HG03097 (cell line): Measurements from ENCODE around the gene MAML3.

ENCODE experiments used
- ATAC-seq: cut with Tn5 transposase; IDR thresholded peaks from one replicate; pipeline ENCODE4 v1.9.1; 2021; ENCODE audit not compliant: unreplicated experiment, low FRiP score

Gene MAML3

GRCh38 chr4:140081641-140082390, 72.2 kb downstream of the MAML3 start:
- no peak for ATAC-seq

DNA sequence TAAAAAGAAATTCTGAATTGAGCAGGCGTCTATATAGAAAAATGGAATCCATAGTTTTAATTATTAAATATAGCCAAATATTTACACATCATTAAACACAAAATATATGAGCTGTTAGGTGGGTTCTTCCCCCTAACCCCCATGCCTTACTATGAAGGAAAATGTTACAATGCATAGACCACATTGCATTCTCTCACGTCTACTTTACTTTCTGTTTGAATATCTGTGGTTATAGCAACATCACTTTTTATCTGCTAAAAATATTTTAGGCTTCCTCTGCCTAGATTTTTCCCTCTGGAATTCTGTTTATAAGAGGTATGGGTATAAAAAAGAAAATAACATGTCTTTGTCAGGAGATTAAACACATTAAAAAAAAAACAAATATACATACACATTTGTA, 73.1 kb downstream of the MAML3 start:
- ATAC-seq, result no peak

GRCh38 chr4:140078366-140078765, 75.6 kb downstream of the MAML3 start:
- ATAC-seq, result no peak

DNA sequence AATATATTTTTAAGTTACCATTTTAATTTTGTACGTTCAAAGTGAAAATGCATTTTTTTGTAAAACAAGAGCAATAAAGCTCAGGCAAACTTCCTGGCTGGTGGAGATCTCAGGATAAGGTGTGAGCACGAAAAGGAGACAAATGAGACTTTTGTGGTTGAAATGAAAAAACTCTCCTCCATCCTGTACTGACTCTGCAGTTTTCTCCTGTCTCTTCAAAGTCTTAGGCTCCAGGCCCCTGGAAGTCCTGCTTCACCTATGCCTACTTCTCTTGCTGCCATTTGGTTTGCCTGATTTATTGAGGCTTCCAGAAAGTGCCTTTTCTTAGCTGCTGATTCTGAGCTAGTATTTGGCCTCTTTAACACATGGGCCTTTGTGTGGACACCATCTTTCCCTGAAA, 77.7 kb downstream of the MAML3 start:
- ATAC-seq, result no peak

GRCh38 chr4:140071806-140072205, 82.2 kb downstream of the MAML3 start:
- ATAC-seq, result peak; percentile 80

- ATAC-seq, result no peak
Measured at GRCh38 chr4:140070973-140071372, 83.0 kb downstream of the MAML3 start.

- no peak for ATAC-seq
Measured at GRCh38 chr4:140070366-140070765, 83.6 kb downstream of the MAML3 start.

DNA sequence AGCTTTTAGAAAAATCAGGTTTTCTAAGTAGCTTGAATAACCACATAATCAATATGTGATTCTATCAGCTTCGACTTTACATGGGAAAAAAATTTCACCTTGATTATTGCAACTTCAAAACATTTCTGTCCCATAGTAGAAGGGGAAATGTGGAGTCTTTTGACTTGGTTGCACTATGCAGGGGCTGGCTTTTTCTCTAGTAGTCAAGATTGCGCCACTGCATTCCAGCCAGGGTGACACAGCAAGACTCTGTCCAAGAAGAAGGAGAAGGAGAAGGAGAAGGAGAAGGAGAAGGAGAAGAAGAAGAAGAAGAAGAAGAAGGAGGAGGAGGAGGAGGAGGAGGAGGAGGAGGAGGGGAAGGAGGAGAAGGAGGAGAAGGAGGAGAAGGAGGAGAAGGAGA, 84.9 kb downstream of the MAML3 start:
- ATAC-seq, result no peak

GRCh38 chr4:140068271-140068670, 85.7 kb downstream of the MAML3 start:
- ATAC-seq, result no peak

DNA sequence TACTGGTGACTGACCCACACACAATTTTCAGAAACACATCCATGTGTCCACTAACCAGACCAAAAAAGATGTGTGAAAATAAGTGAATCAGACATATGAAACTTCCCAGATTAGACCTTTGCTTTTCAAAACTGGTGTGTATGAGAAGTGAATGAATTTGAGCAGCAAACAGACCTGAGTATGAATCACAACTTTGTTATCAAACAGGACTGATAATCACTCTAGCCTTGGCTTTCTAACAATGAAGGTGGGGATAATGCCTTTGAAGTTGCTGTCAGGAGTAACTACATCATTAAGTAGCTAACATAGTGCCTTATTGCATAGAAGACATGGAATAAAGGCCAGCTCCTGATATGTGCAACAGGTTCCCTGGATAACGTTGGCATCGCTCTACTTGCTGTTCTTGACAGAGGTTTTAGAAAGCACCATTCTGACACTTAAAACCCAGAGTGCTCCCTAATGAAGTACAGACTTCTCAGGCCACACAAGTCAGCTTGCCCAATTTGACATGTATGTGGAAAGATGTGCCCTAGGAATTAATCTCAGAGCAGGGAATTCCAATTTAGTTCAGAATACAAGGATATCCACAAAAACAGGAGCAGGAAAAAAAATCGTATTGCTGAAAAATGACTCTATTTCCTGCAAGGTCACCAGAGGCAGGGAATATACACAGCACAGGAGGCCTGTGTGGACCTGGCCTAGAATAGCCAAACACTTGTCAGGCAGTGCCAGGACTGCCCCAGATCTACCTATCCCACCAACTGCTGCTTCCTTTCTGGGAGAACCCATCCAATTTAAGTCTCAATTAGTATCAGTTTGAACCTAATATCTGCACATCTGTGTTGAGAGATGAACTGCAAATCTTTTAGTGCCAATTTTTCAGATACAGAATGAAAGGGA, 87.7 kb downstream of the MAML3 start:
- ATAC-seq, result no peak

- ATAC-seq, result no peak
Measured at GRCh38 chr4:140065393-140065792, 88.6 kb downstream of the MAML3 start.

DNA sequence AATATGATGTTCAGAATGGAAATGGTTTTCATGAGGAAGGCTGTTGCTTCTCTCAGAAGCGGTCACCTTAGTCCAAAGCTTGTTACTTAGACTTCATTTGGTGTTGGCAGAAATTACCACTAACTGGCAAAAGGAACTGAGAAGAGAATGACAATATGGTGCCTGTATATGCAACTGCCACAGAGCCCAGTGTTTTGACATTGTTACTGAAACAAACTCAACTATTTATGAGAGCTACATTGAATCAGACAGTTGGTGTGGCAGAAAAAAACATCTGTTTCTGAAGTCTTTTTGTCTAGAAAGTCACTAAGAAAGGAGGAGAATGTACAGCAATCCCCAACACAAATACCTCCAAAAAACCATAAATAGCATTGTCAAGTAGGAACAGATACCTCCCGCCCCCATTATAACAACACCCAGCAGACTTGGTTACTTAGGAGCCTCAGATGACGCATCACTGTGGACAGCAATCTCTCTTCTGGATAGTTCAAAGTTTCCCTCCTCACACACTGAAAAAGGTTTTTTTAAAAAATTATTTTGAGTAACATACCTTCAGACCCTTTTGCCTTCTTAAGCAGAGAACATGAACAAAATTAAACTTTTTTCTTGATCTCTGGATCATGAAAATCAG, 92.2 kb downstream of the MAML3 start:
- ATAC-seq, result no peak

- ATAC-seq, result no peak
Measured at GRCh38 chr4:140061194-140061593, 92.8 kb downstream of the MAML3 start.

DNA sequence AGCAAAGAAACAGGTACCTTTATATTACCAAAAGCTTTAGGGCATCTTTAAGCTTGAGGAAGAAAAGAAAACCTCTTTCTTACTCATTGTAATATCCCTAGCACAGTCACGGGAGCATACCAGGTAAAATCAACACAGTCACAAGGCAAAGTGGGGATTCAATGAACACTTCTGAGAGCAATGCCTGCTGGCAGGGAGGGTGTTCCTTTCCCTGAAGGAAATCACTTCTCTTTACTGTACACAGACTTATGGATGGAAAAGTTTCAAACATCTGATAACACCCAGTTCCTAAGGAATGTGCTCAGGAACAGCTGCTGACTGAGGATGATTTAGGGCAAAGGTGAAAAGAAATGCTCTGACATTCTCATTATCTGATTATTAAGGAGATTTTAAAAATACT, 94.8 kb downstream of the MAML3 start:
- no peak for ATAC-seq

- no peak for ATAC-seq
Measured at GRCh38 chr4:140057701-140058100, 96.3 kb downstream of the MAML3 start.

DNA sequence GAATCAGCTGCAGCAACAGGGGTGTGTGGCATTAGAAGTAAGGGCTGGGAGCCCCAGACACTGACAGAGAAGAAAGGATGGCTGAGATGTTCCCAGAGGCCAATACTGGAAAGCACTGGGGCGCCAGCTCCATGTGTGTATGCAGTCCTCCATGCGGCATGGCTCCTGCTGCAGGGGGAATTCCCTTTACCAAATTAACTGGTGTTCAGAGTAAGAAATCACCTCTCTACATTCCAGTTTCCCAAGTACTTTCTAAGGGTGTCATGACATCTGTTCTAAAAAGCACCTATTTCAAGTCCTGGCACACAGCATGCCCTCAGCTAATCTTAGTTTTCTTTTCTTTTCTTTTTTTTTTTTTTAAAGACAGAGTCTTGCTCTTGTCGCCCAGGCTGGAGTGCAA, 98.0 kb downstream of the MAML3 start:
- ATAC-seq, result no peak

DNA sequence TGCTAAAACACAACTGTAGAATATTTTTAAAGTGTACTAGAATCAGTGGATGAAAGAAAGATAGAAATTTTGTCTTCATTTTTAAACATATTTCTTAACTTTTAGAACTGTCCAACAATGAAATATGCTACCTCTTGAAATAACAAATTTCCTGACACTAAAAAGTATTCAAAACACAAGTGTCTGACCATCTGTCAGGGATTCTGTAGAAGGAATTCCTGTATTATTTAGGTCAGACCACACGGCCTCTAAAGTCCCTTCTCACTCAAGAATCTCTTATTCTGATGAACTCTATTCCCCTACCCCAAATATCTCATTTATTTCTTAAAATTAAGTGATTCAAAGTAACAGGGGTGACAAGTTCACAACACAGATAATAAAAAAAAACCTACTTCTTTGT, 99.1 kb downstream of the MAML3 start:
- ATAC-seq, result no peak

- ATAC-seq, result no peak
Measured at GRCh38 chr4:140053185-140053584, 100.8 kb downstream of the MAML3 start.

DNA sequence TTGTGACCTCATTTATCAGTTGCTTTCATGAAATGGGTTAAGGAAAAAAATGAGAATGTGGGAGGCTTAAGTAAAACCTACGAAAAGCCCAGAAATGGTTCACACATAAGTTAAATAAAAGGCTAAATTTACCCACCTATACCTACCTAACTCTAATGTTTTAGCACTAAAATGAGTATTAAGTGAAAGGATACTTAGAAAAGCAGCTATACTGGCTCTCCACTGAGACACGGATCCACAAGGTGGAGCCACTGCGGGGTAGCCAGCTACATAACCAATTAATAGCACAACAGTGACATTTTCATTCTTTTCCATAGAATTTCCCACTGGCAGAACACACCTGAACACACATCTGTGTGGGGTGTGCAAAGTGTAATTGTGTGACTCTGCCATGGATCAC, 101.9 kb downstream of the MAML3 start:
- no peak for ATAC-seq

DNA sequence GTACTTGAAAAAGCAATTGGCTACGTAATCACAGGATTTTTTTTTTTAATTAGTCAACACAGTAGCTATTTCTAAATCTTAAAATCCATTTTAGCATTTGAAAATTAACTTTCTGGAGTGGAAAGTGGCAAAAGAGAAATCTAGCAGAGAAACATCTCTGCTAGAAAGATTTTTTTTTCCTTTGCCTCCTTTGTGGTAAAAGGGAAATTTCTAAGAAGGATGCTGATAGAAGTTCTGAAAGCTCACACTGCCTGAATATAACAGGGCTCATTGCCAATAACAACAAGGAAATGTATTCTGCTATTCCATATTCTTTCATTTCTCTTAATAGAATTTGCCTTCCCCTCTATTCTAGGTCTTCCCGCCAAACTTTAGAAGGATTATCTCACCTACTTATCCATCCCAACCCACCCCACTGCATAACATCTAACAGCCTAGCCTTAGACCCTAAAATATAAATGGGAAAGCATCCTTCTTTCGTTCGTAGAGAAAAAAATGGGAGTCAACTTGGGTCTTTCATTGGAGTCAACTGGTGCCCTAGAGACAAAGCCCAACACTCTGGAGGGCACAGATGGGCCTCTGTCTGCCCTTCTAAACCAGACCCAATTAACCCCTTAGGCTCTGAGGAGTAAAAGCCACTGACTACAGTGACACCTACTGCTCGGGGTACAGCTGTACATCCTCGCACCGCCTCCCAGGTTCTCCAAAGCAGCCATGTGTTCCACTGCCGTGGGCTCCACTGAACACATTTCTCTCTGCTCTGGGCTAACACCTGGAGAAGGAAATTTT, 103.9 kb downstream of the MAML3 start:
- ATAC-seq, result no peak
